HCT116 (cell line): ENCODE results near the gene CFAP126. TPM values are rescaled to one million over a fixed set of nuclear protein-coding genes. Genes with fewer than 3 reads are reported as not detected.
A peak's percentile ranks its signal among the peaks of the same experiment; 100 is the strongest.

ENCODE experiments used
- ATAC-seq: fragments of 200-7000 bp; cut with Tn5 transposase; 2 replicates; pipeline ENCODE4 v1.9.1; 2020; ENCODE audit warnings: mild to moderate bottlenecking, moderate library complexity
- BruUV-seq: library from RNA; stranded (reverse); fragments of 400-500 nt; replicated peaks from 2 replicates; lab custom pipeline; 2021; lab: Mats Ljungman, UMichigan
- CTCF ChIA-PET: fragments of 300-600 bp; sonication (Branson Sonifier 250); formaldehyde crosslinking; loops from one replicate; lab custom pipeline; 2021; ENCODE audit warnings: antibody characterized with exemption; lab: Charles Lee
- POLR2A ChIA-PET: fragments of 300-600, 350-600 bp; sonication (Branson Sonifier 250); formaldehyde crosslinking; loops from one replicate; lab custom pipeline; 2021; ENCODE audit warnings: antibody characterized with exemption; lab: Charles Lee
- RAD21 ChIA-PET, 2 experiments: fragments of 300-600 bp; sonication (Branson Sonifier 250); formaldehyde crosslinking; loops; one replicate each; lab custom pipeline; 2023; ENCODE audit warnings: low total read pairs in 2 of 2; ENCODE audit not compliant: uncharacterized antibody in 2 of 2, unreplicated experiment in 2 of 2, low non-redundant PET in 1 of 2; lab: Charles Lee
- DNase-seq: peaks from one replicate; pipeline ENCODE4 v3.0.0-alpha.2; 2010; ENCODE audit warnings: low read depth, low spot score
- H2AFZ ChIP-seq: fragments of 200-600 bp; shearing (Covaris generic), sonication (generic); 2 replicates; pipeline ENCODE4 v1.6.1; 2017; ENCODE audit warnings: low read depth, mixed run types, mixed read lengths, antibody characterized with exemption, low read length; ENCODE audit not compliant: poor library complexity, severe bottlenecking
- H3K27ac ChIP-seq: 2 replicates; pipeline ENCODE4 v1.5.1; 2012; ENCODE audit warnings: low read depth, low read length
- H3K27me3 ChIP-seq: fragments of 200-600 bp; sonication (generic); 2 replicates; pipeline ENCODE4 v1.6.1; 2016; ENCODE audit warnings: mixed run types, low read length, mixed read lengths; ENCODE audit not compliant: insufficient read depth
- H3K36me3 ChIP-seq, 2 experiments: fragments of 200-500 bp in 1 of 2; fragments of 200-600 bp in 1 of 2; sonication (Bioruptor generic) in 1 of 2; sonication (generic) in 1 of 2; 2 replicates each; pipeline versions ENCODE4 v1.5.1 to v1.6.1; 2014 to 2016; ENCODE audit warnings: low read length in 2 of 2, inconsistent platforms in 1 of 2, mixed read lengths in 1 of 2, mixed run types in 1 of 2; ENCODE audit not compliant: insufficient read depth in 2 of 2, control insufficient read depth in 1 of 2
- H3K4me1 ChIP-seq, 2 experiments: fragments of 200-600 bp in 1 of 2; sonication (generic) in 1 of 2; 2 replicates each; pipeline versions ENCODE4 v1.5.1 to v1.6.1; 2012 to 2017; ENCODE audit warnings: low read length in 2 of 2, inconsistent platforms in 1 of 2, mild to moderate bottlenecking in 1 of 2, mixed read lengths in 1 of 2, mixed run types in 1 of 2, moderate library complexity in 1 of 2; ENCODE audit not compliant: insufficient read depth in 2 of 2, control insufficient read depth in 1 of 2
- H3K4me2 ChIP-seq: fragments of 200-600 bp; sonication (generic); 2 replicates; pipeline ENCODE4 v1.6.1; 2017; ENCODE audit warnings: mixed run types, low read length, mixed read lengths
- H3K4me3 ChIP-seq, 2 experiments: fragments of 200-600 bp in 1 of 2; sonication (generic) in 1 of 2; replicated peaks in 1 of 2; 2 replicates each; pipeline ENCODE4 v1.5.1; 2011 to 2016; ENCODE audit warnings: low read length in 2 of 2, control low read depth in 1 of 2, low read depth in 1 of 2, mild to moderate bottlenecking in 1 of 2, mixed read lengths in 1 of 2, mixed run types in 1 of 2
- H3K79me2 ChIP-seq: fragments of 200-600 bp; sonication (generic); 2 replicates; pipeline ENCODE4 v1.6.1; 2017; ENCODE audit warnings: mild to moderate bottlenecking, mixed run types, low read length, moderate library complexity, mixed read lengths; ENCODE audit not compliant: insufficient read depth
- H3K9ac ChIP-seq: fragments of 200-600 bp; sonication (generic); 2 replicates; pipeline ENCODE4 v1.6.1; 2016; ENCODE audit warnings: low read length, mixed read lengths
- H3K9me2 ChIP-seq: fragments of 200-600 bp; sonication (generic), shearing (Covaris generic); 2 replicates; pipeline ENCODE4 v1.6.1; 2017; ENCODE audit warnings: mixed run types, mild to moderate bottlenecking, moderate library complexity; ENCODE audit not compliant: insufficient read depth
- H3K9me3 ChIP-seq, 2 experiments: fragments of 200-500 bp in 1 of 2; fragments of 200-600 bp in 1 of 2; sonication (Bioruptor generic) in 1 of 2; sonication (generic) in 1 of 2; 2 replicates each; pipeline ENCODE4 v1.6.1; 2014 to 2017; ENCODE audit warnings: low read length in 2 of 2, mixed read lengths in 2 of 2, inconsistent platforms in 1 of 2, low read depth in 1 of 2, mild to moderate bottlenecking in 1 of 2, mixed run types in 1 of 2, moderate library complexity in 1 of 2; ENCODE audit not compliant: control insufficient read depth in 1 of 2, insufficient read depth in 1 of 2
- H4K20me1 ChIP-seq: fragments of 200-600 bp; sonication (generic), shearing (Covaris generic); 2 replicates; pipeline ENCODE4 v1.6.1; 2017; ENCODE audit warnings: mixed run types, mild to moderate bottlenecking, moderate library complexity; ENCODE audit not compliant: insufficient read depth
- CBX3 ChIP-seq: IDR thresholded peaks from 2 replicates; pipeline ENCODE4 v1.6.1; 2012; ENCODE audit warnings: low read depth
- CEBPB ChIP-seq: IDR thresholded peaks from 2 replicates; pipeline ENCODE4 v1.6.1; 2012; ENCODE audit warnings: low read depth
- EGR1 ChIP-seq: IDR thresholded peaks from 2 replicates; pipeline ENCODE4 v1.6.1; 2012; ENCODE audit warnings: low read depth
- ELF1 ChIP-seq: IDR thresholded peaks from 2 replicates; pipeline ENCODE4 v1.6.1; 2012; ENCODE audit warnings: low read depth, borderline replicate concordance
- EZH2phosphoT487 ChIP-seq: fragments of 200-600 bp; IDR thresholded peaks from 2 replicates; pipeline ENCODE4 v1.6.1; 2018; ENCODE audit warnings: antibody characterized with exemption, borderline replicate concordance
- FOSL1 ChIP-seq: IDR thresholded peaks from 2 replicates; pipeline ENCODE4 v1.6.1; 2012; ENCODE audit warnings: low read depth
- JUND ChIP-seq: IDR thresholded peaks from 2 replicates; pipeline ENCODE4 v1.6.1; 2012
- POLR2A ChIP-seq: IDR thresholded peaks from 2 replicates; pipeline ENCODE4 v1.7.0; 2011; ENCODE audit warnings: borderline replicate concordance; ENCODE audit not compliant: insufficient read depth, insufficient read length; ENCODE audit errors: extremely low read depth
- POLR2AphosphoS5 ChIP-seq: IDR thresholded peaks from 2 replicates; pipeline ENCODE4 v1.6.1; 2011; ENCODE audit warnings: mild to moderate bottlenecking, low read depth, low read length, moderate library complexity
- RAD21 ChIP-seq: IDR thresholded peaks from 2 replicates; pipeline ENCODE4 v1.6.1; 2012; ENCODE audit warnings: low read depth, mild to moderate bottlenecking
- SIN3A ChIP-seq: IDR thresholded peaks from 2 replicates; pipeline ENCODE4 v1.6.1; 2012; ENCODE audit warnings: low read depth
- SRF ChIP-seq: IDR thresholded peaks from 2 replicates; pipeline ENCODE4 v1.6.1; 2012; ENCODE audit warnings: low read depth
- TCF7L2 ChIP-seq: IDR thresholded peaks from 2 replicates; pipeline ENCODE4 v1.7.0; 2011; ENCODE audit warnings: borderline replicate concordance, inconsistent platforms; ENCODE audit not compliant: insufficient read depth, insufficient read length; ENCODE audit errors: extremely low read depth
- YY1 ChIP-seq: IDR thresholded peaks from 2 replicates; pipeline ENCODE4 v1.6.1; 2011; ENCODE audit warnings: low read length, low read depth, moderate library complexity, mild to moderate bottlenecking; ENCODE audit not compliant: insufficient replicate concordance; ENCODE audit errors: extremely low read depth
- ZBTB33 ChIP-seq: IDR thresholded peaks from 2 replicates; pipeline ENCODE4 v1.6.1; 2011; ENCODE audit warnings: mild to moderate bottlenecking, low read length, moderate library complexity; ENCODE audit not compliant: insufficient replicate concordance; ENCODE audit errors: extremely low read depth
- ZNF274 ChIP-seq: fragments of 200-500 bp; sonication (Bioruptor generic); IDR thresholded peaks from 2 replicates; pipeline ENCODE4 v1.6.1; 2014; ENCODE audit warnings: mild to moderate bottlenecking, low read depth, low read length, inconsistent platforms
- intact Hi-C: fragments of 100-400 bp; cut with micrococcal nuclease; formaldehyde crosslinking; loops from 2 replicates; pipeline ENCODE4 v1.10.0; 2022
- total RNA-seq: library from RNA; stranded (reverse); gene quantifications from one replicate; pipeline ENCODE4 v1.2.1, GENCODE V29; 2021; ENCODE audit not compliant: unreplicated experiment
- TF ChIP-seq, protein P1 (sequence below): IDR thresholded peaks from 2 replicates; pipeline ENCODE4 v1.6.1; 2012
- TF ChIP-seq, protein P2 (sequence below), 3 experiments: fragments of 200-600 bp in 1 of 3; sonication (generic) in 1 of 3; IDR thresholded peaks in 2 of 3; conservative IDR thresholded peaks in 1 of 3; 2 replicates each; pipeline ENCODE4 v1.5.1; 2012 to 2017; ENCODE audit warnings: low read depth in 2 of 3, low read length in 2 of 3, antibody characterized with exemption in 1 of 3, borderline replicate concordance in 1 of 3, control low read depth in 1 of 3, mild to moderate bottlenecking in 1 of 3, mixed read lengths in 1 of 3, mixed run types in 1 of 3, moderate library complexity in 1 of 3; ENCODE audit not compliant: insufficient read depth in 1 of 3
- TF ChIP-seq, protein P3 (sequence below): IDR thresholded peaks from 2 replicates; pipeline ENCODE4 v1.6.1; 2012; ENCODE audit warnings: low read depth

Gene CFAP126
- total RNA-seq, 1 experiment from 2014 or later = not detected

GRCh38 chr1:161399257-161399998 is 31.8 kb upstream of the CFAP126 start:
- ATAC-seq (peak; percentile 83), DNase-seq (peak; percentile 88)
- CTCF ChIA-PET = interaction anchor here (0.9 kb wide), 1 partner anchor 174 kb away, joined by 3 read pairs; the partner anchor contains the start of gene TOMM40L
- no TSS peak for BruUV-seq
- Histone ChIP-seq H3K9me3 (no peaks in the 10 kb centered on the region), H3K9me2 (no peaks in the 10 kb centered on the region), H2AFZ (peak overlapping the region; percentile 48), H3K9ac (peak overlapping the region; percentile 81), H3K4me3 (peak overlapping the region; percentile 63 to 66), H3K36me3 (no peaks in the 10 kb centered on the region), H3K27ac (peak overlapping the region; percentile 95), H3K79me2 (no peaks in the 10 kb centered on the region), H4K20me1 (no peaks in the 10 kb centered on the region), H3K27me3 (no peaks in the 10 kb centered on the region), H3K4me2 (peak overlapping the region; percentile 75), H3K4me1 (peaks cover 9 to 25% of the 10 kb centered on the region in 2 experiments)
- POLR2A ChIA-PET = interaction anchor here (1.2 kb wide), 1 partner anchor 9 kb away, joined by 3 read pairs; no protein-coding TSS in a partner anchor
- RAD21 ChIA-PET = no interaction called here
- intact Hi-C loops = no loop called here
- TF ChIP-seq EGR1 = no peak
- no peak for TF ChIP-seq SRF
- TF ChIP-seq SIN3A = no peak
- TF ChIP-seq, protein P1, sequence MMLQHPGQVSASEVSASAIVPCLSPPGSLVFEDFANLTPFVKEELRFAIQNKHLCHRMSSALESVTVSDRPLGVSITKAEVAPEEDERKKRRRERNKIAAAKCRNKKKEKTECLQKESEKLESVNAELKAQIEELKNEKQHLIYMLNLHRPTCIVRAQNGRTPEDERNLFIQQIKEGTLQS = peak; percentile 98; the same call in 1 of the 2 replicates
- TF ChIP-seq YY1 = peak; percentile 38
- no peak for TF ChIP-seq ZBTB33
- TF ChIP-seq, protein P2, sequence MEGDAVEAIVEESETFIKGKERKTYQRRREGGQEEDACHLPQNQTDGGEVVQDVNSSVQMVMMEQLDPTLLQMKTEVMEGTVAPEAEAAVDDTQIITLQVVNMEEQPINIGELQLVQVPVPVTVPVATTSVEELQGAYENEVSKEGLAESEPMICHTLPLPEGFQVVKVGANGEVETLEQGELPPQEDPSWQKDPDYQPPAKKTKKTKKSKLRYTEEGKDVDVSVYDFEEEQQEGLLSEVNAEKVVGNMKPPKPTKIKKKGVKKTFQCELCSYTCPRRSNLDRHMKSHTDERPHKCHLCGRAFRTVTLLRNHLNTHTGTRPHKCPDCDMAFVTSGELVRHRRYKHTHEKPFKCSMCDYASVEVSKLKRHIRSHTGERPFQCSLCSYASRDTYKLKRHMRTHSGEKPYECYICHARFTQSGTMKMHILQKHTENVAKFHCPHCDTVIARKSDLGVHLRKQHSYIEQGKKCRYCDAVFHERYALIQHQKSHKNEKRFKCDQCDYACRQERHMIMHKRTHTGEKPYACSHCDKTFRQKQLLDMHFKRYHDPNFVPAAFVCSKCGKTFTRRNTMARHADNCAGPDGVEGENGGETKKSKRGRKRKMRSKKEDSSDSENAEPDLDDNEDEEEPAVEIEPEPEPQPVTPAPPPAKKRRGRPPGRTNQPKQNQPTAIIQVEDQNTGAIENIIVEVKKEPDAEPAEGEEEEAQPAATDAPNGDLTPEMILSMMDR (IDR thresholded peaks at IDR 0.05 in 2 of 3, conservative IDR thresholded peaks at IDR 0.05 in 1 of 3; ENCODE audit: borderline replicate concordance in 1 of 3, insufficient read depth in 1 of 3, low read depth in 2 of 3, low read length in 2 of 3) = peak in 2 of 3 experiments; percentile 54 to 61; a peak in 4 of 6 replicates
- TF ChIP-seq, protein P3, sequence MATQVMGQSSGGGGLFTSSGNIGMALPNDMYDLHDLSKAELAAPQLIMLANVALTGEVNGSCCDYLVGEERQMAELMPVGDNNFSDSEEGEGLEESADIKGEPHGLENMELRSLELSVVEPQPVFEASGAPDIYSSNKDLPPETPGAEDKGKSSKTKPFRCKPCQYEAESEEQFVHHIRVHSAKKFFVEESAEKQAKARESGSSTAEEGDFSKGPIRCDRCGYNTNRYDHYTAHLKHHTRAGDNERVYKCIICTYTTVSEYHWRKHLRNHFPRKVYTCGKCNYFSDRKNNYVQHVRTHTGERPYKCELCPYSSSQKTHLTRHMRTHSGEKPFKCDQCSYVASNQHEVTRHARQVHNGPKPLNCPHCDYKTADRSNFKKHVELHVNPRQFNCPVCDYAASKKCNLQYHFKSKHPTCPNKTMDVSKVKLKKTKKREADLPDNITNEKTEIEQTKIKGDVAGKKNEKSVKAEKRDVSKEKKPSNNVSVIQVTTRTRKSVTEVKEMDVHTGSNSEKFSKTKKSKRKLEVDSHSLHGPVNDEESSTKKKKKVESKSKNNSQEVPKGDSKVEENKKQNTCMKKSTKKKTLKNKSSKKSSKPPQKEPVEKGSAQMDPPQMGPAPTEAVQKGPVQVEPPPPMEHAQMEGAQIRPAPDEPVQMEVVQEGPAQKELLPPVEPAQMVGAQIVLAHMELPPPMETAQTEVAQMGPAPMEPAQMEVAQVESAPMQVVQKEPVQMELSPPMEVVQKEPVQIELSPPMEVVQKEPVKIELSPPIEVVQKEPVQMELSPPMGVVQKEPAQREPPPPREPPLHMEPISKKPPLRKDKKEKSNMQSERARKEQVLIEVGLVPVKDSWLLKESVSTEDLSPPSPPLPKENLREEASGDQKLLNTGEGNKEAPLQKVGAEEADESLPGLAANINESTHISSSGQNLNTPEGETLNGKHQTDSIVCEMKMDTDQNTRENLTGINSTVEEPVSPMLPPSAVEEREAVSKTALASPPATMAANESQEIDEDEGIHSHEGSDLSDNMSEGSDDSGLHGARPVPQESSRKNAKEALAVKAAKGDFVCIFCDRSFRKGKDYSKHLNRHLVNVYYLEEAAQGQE = no peak
- no peak for TF ChIP-seq JUND
- no peak for TF ChIP-seq RAD21
- no peak; the same call in 1 of the 2 replicates for TF ChIP-seq ELF1
- no peak for TF ChIP-seq ZNF274
- no peak for TF ChIP-seq FOSL1
- TF ChIP-seq CEBPB = no peak
- peak; percentile 83 for TF ChIP-seq POLR2AphosphoS5
- TF ChIP-seq CBX3 = no peak; the same call in 1 of the 2 replicates
- peak; percentile 92 for TF ChIP-seq POLR2A
- TF ChIP-seq TCF7L2 = peak; percentile 10
- no peak for TF ChIP-seq EZH2phosphoT487
